Lower lobe of right lung (tissue), 2 donors: Measurements from ENCODE around the gene DSTN. TPM values are rescaled to one million over a fixed set of nuclear protein-coding genes. Genes with fewer than 3 reads are reported as not detected.

Source experiments
- ATAC-seq, 2 donors: fragments of 200-7000 bp; cut with Tn5 transposase; one replicate each; pipeline ENCODE4 v1.9.1; 2020 to 2022; ENCODE audit warnings: mild to moderate bottlenecking in 2 of 2, moderate library complexity in 2 of 2
- DNase-seq: peaks from one replicate; pipeline ENCODE4 v3.0.0-alpha.2; 2020
- H3K27ac ChIP-seq: fragments of 200-600 bp; one replicate; pipeline ENCODE4 v1.8.0; 2022
- H3K27me3 ChIP-seq: fragments of 200-600 bp; one replicate; pipeline ENCODE4 v1.8.0; 2022; ENCODE audit warnings: low read depth
- H3K36me3 ChIP-seq: fragments of 200-600 bp; one replicate; pipeline ENCODE4 v1.8.0; 2022; ENCODE audit warnings: mild to moderate bottlenecking
- H3K4me1 ChIP-seq: fragments of 200-600 bp; one replicate; pipeline ENCODE4 v1.8.0; 2022
- H3K4me3 ChIP-seq: fragments of 200-600 bp; one replicate; pipeline ENCODE4 v1.8.0; 2022; ENCODE audit warnings: mild to moderate bottlenecking
- H3K9me3 ChIP-seq: fragments of 200-600 bp; one replicate; pipeline ENCODE4 v1.8.0; 2022
- intact Hi-C: fragments of 100-400 bp; cut with DNase I; formaldehyde crosslinking; loops from one replicate; pipeline ENCODE4 v1.11.0; 2022
- total RNA-seq: library from RNA; stranded (reverse); fragmentation: NEBNext Ultra II Directional; extraction: Animal tissue kit (Norgen Biotek cat#: 25700); gene quantifications from one replicate; pipeline ENCODE4 v1.2.1, GENCODE V29; 2021
- TF ChIP-seq, protein P1 (sequence below): fragments of 200-600 bp; IDR thresholded peaks from one replicate; pipeline ENCODE4 v1.8.0; 2022; ENCODE audit warnings: antibody characterized with exemption, mild to moderate bottlenecking
- donor health status: DM: no; HTN: yes; CAD: no; lungs with severe emphysema.

Gene DSTN
- total RNA-seq, 1 donor from 2014 or later: 347 TPM

DNA sequence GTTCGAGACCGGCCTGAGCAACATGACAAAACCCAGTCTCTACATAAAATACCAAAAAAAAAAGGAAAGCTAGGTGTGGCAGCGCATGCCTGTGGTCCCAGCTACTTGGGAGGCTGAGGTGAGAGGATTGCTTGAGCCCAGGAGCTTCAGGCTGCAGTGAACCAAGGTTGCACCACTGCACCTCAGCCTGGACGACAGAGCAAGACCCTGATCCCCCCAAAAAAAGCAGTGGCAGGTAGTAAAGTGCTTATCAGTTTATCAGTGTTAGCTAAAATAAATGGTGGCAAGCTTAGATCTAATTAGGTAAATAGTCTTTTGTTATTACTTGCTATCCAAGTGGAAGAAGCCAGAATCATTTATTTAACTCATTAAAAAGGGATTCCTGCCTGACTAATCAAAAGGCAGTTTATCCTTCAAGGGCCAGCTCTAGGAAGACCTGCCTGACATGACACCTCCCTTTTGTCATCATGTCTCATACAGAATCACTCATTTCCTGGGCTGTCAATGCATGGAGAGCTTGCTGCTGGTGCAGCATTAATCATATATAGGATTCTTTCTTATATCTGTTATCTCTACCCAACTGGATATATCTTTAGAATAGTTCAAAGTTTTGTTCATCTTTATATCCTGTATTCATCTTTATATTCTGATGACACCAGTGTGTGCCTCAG lies 9.6 kb downstream of the DSTN start:
- TF ChIP-seq, protein P1, sequence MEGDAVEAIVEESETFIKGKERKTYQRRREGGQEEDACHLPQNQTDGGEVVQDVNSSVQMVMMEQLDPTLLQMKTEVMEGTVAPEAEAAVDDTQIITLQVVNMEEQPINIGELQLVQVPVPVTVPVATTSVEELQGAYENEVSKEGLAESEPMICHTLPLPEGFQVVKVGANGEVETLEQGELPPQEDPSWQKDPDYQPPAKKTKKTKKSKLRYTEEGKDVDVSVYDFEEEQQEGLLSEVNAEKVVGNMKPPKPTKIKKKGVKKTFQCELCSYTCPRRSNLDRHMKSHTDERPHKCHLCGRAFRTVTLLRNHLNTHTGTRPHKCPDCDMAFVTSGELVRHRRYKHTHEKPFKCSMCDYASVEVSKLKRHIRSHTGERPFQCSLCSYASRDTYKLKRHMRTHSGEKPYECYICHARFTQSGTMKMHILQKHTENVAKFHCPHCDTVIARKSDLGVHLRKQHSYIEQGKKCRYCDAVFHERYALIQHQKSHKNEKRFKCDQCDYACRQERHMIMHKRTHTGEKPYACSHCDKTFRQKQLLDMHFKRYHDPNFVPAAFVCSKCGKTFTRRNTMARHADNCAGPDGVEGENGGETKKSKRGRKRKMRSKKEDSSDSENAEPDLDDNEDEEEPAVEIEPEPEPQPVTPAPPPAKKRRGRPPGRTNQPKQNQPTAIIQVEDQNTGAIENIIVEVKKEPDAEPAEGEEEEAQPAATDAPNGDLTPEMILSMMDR: no peak
- H3K9me3 ChIP-seq: no peaks in the 10 kb centered on the region
- DNase-seq: no peak
- no peak overlapping the region for H3K27ac ChIP-seq
- H3K27me3 ChIP-seq: no peaks in the 10 kb centered on the region
- intact Hi-C loops: no loop called here
- H3K36me3 ChIP-seq: no peaks in the 10 kb centered on the region
- no peak for ATAC-seq
- H3K4me3 ChIP-seq: no peak overlapping the region
- H3K4me1 ChIP-seq: peaks cover 52% of the 10 kb centered on the region

DNA sequence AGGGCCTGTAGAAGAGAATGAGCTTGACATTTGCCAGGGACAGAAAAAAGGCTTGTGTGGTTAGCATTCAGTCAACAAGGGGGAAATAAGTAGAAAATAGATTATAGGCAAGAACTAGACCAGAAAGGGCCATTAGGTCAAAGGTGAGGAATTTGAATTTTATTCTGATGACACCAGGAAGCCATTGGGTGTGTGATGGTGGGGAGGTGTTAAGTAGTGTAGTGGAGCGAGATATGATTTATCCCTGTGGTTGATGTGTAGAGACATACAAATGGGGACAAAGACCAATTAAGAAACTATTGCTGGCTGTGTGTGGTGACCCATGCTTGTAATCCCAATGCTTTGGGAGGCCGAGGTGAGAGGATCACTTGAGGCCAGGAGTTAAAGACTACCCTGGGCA lies 11.0 kb downstream of the DSTN start:
- Histone ChIP-seq H3K4me3 (no peak overlapping the region), H3K36me3 (no peaks in the 10 kb centered on the region), H3K4me1 (peaks cover 57% of the 10 kb centered on the region), H3K9me3 (no peaks in the 10 kb centered on the region), H3K27ac (no peak overlapping the region), H3K27me3 (no peaks in the 10 kb centered on the region)
- ATAC-seq (no peak), DNase-seq (no peak)
- intact Hi-C loops: no loop called here
- TF ChIP-seq, protein P1: no peak

DNA sequence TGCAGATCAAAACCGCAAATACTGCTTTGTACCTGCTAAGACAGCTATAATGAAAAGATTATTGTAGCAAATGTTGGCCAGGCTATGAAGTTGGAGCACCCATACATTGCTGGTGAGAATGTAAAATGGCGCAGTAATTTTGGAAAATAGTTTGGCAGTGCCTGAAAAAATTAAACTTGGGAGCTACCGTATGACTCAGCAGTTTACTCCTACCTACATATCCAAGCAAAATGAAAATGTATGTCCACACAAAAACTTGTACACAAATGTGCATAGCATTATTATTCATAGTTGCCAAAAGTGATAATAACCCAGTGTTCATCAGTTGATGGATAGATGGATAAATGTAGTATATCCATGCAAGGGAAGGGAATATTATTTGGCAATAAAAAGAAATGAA lies 13.3 kb downstream of the DSTN start:
- TF ChIP-seq, protein P1: no peak
- Histone ChIP-seq H3K4me1 (peaks cover 55% of the 10 kb centered on the region), H3K36me3 (no peaks in the 10 kb centered on the region), H3K9me3 (no peaks in the 10 kb centered on the region), H3K27ac (no peak overlapping the region), H3K4me3 (no peak overlapping the region), H3K27me3 (no peaks in the 10 kb centered on the region)
- ATAC-seq: no peak
- intact Hi-C loops: no loop called here
- no peak for DNase-seq

DNA sequence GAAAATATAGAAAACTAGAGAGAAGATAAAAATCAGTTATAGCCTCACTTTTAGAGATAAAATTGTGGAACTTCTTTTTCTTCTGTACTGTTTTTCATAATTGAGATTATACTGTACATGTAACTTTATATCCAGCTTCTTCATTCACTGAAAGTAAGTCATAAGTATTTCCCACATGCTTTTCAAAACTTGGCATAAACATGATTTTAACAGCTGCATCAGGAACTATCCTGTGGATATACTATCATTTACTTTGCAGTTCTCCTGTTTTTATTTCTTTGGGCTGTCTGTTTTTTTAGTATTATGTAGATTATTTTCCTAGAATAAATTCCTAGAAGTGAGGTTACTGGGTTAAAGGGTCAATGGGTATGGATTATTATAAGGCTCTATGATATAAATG lies 14.8 kb downstream of the DSTN start:
- H3K4me1 ChIP-seq: peaks cover 50% of the 10 kb centered on the region
- DNase-seq (no peak), ATAC-seq (no peak)
- no peak overlapping the region for H3K4me3 ChIP-seq
- no peaks in the 10 kb centered on the region for H3K27me3 ChIP-seq
- no peaks in the 10 kb centered on the region for H3K9me3 ChIP-seq
- TF ChIP-seq, protein P1: no peak
- intact Hi-C loops: no loop called here
- no peak overlapping the region for H3K27ac ChIP-seq
- H3K36me3 ChIP-seq: no peaks in the 10 kb centered on the region

DNA sequence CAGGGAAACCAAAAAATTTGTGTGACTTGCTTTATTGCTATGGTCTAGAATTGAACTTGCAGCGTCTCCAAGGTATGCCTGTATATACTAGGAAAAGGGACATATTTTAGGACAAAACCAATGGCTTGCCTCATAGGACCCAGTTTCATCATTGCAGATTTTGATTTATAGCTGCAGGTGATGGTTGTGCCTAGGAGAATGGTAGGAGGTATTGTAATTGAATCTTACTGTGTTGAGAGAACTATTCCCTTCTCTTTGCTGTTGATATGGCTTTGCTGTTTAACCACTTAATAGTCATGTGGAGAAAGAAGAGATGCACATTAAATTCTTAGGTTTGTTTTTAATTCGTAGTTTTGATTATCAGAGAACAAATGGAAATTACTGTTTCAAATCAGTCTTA lies 16.4 kb downstream of the DSTN start:
- Histone ChIP-seq H3K4me1 (peaks cover 50% of the 10 kb centered on the region), H3K27ac (no peak overlapping the region), H3K4me3 (no peak overlapping the region)

More for the DNA sequence above, 16.4 kb downstream of the DSTN start:
- H3K9me3 ChIP-seq: no peaks in the 10 kb centered on the region
- no peaks in the 10 kb centered on the region for H3K27me3 ChIP-seq
- DNase-seq (no peak), ATAC-seq (no peak)
- H3K36me3 ChIP-seq: no peaks in the 10 kb centered on the region
- intact Hi-C loops: no loop called here
- TF ChIP-seq, protein P1: no peak
